HG02840 (cell line): Measurements from ENCODE around the gene ADH1A.
"Not testable (repeated sequence)": the region's sequence is repeated elsewhere in the genome, so short reads cannot be mapped to it uniquely, and the experiment has no call there.

Experiments
- ATAC-seq: cut with Tn5 transposase; IDR thresholded peaks from one replicate; pipeline ENCODE4 v1.9.1; 2021; ENCODE audit warnings: mild to moderate bottlenecking, moderate library complexity, moderate number of reproducible peaks; ENCODE audit not compliant: unreplicated experiment, low FRiP score

ADH1A gene

GRCh38 chr4:99282731-99283130 lies 8.1 kb downstream of the ADH1A start:
- no peak for ATAC-seq

GRCh38 chr4:99281261-99281660 lies 9.5 kb downstream of the ADH1A start:
- ATAC-seq, result no peak

- no peak for ATAC-seq
Observed at GRCh38 chr4:99276417-99276816, 14.4 kb downstream of the ADH1A start.

- no peak for ATAC-seq
Observed at GRCh38 chr4:99275885-99276284, 14.9 kb downstream of the ADH1A start.

GRCh38 chr4:99275050-99275449 lies 15.7 kb downstream of the ADH1A start:
- ATAC-seq, result no peak

GRCh38 chr4:99273704-99274103 lies 17.1 kb downstream of the ADH1A start:
- no peak for ATAC-seq

GRCh38 chr4:99264927-99265326 lies 25.9 kb downstream of the ADH1A start:
- ATAC-seq, result no peak

- ATAC-seq, result no peak
Observed at GRCh38 chr4:99252746-99253145, 38.0 kb downstream of the ADH1A start.

GRCh38 chr4:99248714-99249113 lies 42.1 kb downstream of the ADH1A start:
- ATAC-seq, result no peak

GRCh38 chr4:99235955-99236354 lies 54.8 kb downstream of the ADH1A start:
- ATAC-seq, result no peak

GRCh38 chr4:99234331-99235010 lies 56.3 kb downstream of the ADH1A start:
- no peak for ATAC-seq

GRCh38 chr4:99233397-99233796 lies 57.4 kb downstream of the ADH1A start:
- ATAC-seq, result not testable (repeated sequence)

GRCh38 chr4:99228706-99229105 lies 62.1 kb downstream of the ADH1A start:
- not testable (repeated sequence) for ATAC-seq

- not testable (repeated sequence) for ATAC-seq
Observed at GRCh38 chr4:99227646-99228045, 63.1 kb downstream of the ADH1A start.
